PC-3 (cell line): ENCODE measurements around the gene GLI3. TPM values are rescaled to one million over a fixed set of nuclear protein-coding genes. Genes with fewer than 3 reads are reported as not detected.

Experiments used
- ATAC-seq: fragments of 200-7000 bp; cut with Tn5 transposase; 2 replicates; pipeline ENCODE4 v1.9.1; 2020; ENCODE audit warnings: mild to moderate bottlenecking, moderate library complexity
- BruUV-seq: library from RNA; stranded (reverse); fragments of 400-500 nt; replicated peaks from 2 replicates; lab custom pipeline; 2021; lab: Mats Ljungman, UMichigan
- CTCF ChIA-PET: fragments of 300-600 bp; sonication (Branson Sonifier 250); formaldehyde crosslinking; loops from one replicate; lab custom pipeline; 2022; ENCODE audit warnings: antibody characterized with exemption; lab: Charles Lee
- POLR2A ChIA-PET: fragments of 300-600 bp; sonication (Branson Sonifier 250); formaldehyde crosslinking; loops from one replicate; lab custom pipeline; 2022; ENCODE audit warnings: antibody characterized with exemption; ENCODE audit not compliant: unreplicated experiment; lab: Charles Lee
- DNase-seq: peaks from one replicate; pipeline ENCODE4 v3.0.0-alpha.2; 2015
- H2AFZ ChIP-seq: fragments of 300-600 bp; sonication (generic); 2 replicates; pipeline ENCODE4 v1.6.0; 2016; ENCODE audit warnings: antibody characterized with exemption, low read length
- H3F3A ChIP-seq: fragments of 300-600 bp; sonication (generic); one replicate; pipeline ENCODE4 v1.6.0; 2017; ENCODE audit warnings: antibody characterized with exemption, low read length, control low read depth, mild to moderate bottlenecking; ENCODE audit not compliant: unreplicated experiment
- H3K27ac ChIP-seq: fragments of 300-600 bp; sonication (generic); 2 replicates; pipeline ENCODE4 v1.5.1; 2016; ENCODE audit warnings: mild to moderate bottlenecking, low read length
- H3K27me3 ChIP-seq: fragments of 300-600 bp; sonication (generic); 2 replicates; pipeline ENCODE4 v1.6.1; 2016; ENCODE audit warnings: low read length, mixed read lengths
- H3K36me3 ChIP-seq: fragments of 300-600 bp; sonication (generic); 2 replicates; pipeline ENCODE4 v1.6.1; 2016; ENCODE audit warnings: low read depth, mixed run types, low read length, mixed read lengths
- H3K4me1 ChIP-seq: fragments of 300-600 bp; sonication (generic); 2 replicates; pipeline ENCODE4 v1.5.1; 2016; ENCODE audit warnings: low read length; ENCODE audit not compliant: insufficient read depth
- H3K4me2 ChIP-seq: fragments of 300-600 bp; sonication (generic); 2 replicates; pipeline ENCODE4 v1.6.0; 2016; ENCODE audit warnings: low read length
- H3K4me3 ChIP-seq: fragments of 300-600 bp; sonication (generic); 2 replicates; pipeline ENCODE4 v1.5.1; 2016; ENCODE audit warnings: mild to moderate bottlenecking, low read length, mixed read lengths
- H3K79me2 ChIP-seq: fragments of 300-600 bp; sonication (generic); 2 replicates; pipeline ENCODE4 v1.6.1; 2017; ENCODE audit warnings: low read length, mixed read lengths
- H3K9ac ChIP-seq: fragments of 300-600 bp; sonication (generic); 2 replicates; pipeline ENCODE4 v1.6.0; 2016; ENCODE audit warnings: mild to moderate bottlenecking, low read length
- H3K9me2 ChIP-seq: fragments of 300-600 bp; sonication (generic); replicated peaks from 2 replicates; pipeline ENCODE4 v1.6.1; 2016; ENCODE audit warnings: mixed run types, low read length, mixed read lengths
- H3K9me3 ChIP-seq: fragments of 300-600 bp; sonication (generic); 2 replicates; pipeline ENCODE4 v1.6.1; 2016; ENCODE audit warnings: low read length, mixed read lengths
- H4K20me1 ChIP-seq: fragments of 300-600 bp; sonication (generic); 2 replicates; pipeline ENCODE4 v1.6.1; 2016; ENCODE audit warnings: low read length, mixed read lengths
- CTCF ChIP-seq: fragments of 300-600 bp; sonication (generic); conservative IDR thresholded peaks from 2 replicates; pipeline ENCODE4 v1.5.1; 2017; ENCODE audit warnings: antibody characterized with exemption, low read depth, mild to moderate bottlenecking, low read length
- EZH2 ChIP-seq: fragments of 300-600 bp; sonication (generic); IDR thresholded peaks from one replicate; pipeline ENCODE4 v1.6.1; 2017; ENCODE audit warnings: antibody characterized with exemption, mild to moderate bottlenecking, low read length; ENCODE audit not compliant: unreplicated experiment
- EZH2phosphoT487 ChIP-seq: fragments of 300-600 bp; sonication (generic); IDR thresholded peaks from 2 replicates; pipeline ENCODE4 v1.6.1; 2018; ENCODE audit warnings: mild to moderate bottlenecking, antibody characterized with exemption, low read length, borderline replicate concordance
- intact Hi-C: fragments of 100-400 bp; cut with micrococcal nuclease; formaldehyde crosslinking; loops from 2 replicates; pipeline ENCODE4 v1.9.0; 2023
- total RNA-seq: library from RNA; depleted of rRNA; stranded (reverse); fragments of >200 nt; gene quantifications from 2 replicates; pipeline ENCODE4 v1.2.3, GENCODE V29; 2014

GLI3 gene
- total RNA-seq, 1 experiment from 2014 or later: 3.5 TPM

GRCh38 chr7:42055171-42055570 lies 181.8 kb downstream of the GLI3 start:
- H3K9ac ChIP-seq: no peak overlapping the region
- H3K36me3 ChIP-seq: no peaks in the 10 kb centered on the region
- peaks cover 12% of the 10 kb centered on the region; the same call in 1 of the 2 replicates for H3K4me1 ChIP-seq
- BruUV-seq: no TSS peak
- no peaks in the 10 kb centered on the region for H3K9me2 ChIP-seq
- intact Hi-C loops: no loop called here
- H3K4me2 ChIP-seq: no peak overlapping the region
- no peak for TF ChIP-seq CTCF
- no peak for TF ChIP-seq EZH2
- no peak for TF ChIP-seq EZH2phosphoT487
- no peaks in the 10 kb centered on the region for H3K9me3 ChIP-seq
- no peak overlapping the region for H3K4me3 ChIP-seq
- H3F3A ChIP-seq: no peaks in the 10 kb centered on the region
- ChIA-PET POLR2A (no interaction called here), CTCF (no interaction called here)
- no peaks in the 10 kb centered on the region for H4K20me1 ChIP-seq
- H3K79me2 ChIP-seq: no peaks in the 10 kb centered on the region
- ATAC-seq (no peak), DNase-seq (no peak)
- H3K27ac ChIP-seq: no peak overlapping the region
- no peaks in the 10 kb centered on the region for H3K27me3 ChIP-seq
- H2AFZ ChIP-seq: no peak overlapping the region

- peak; percentile 21 for DNase-seq
- Histone ChIP-seq H3K4me2 (no peak overlapping the region), H3K27me3 (no peaks in the 10 kb centered on the region)
These were observed 183.2 kb downstream of the GLI3 start for GRCh38 chr7:42053834-42054233.

More at GRCh38 chr7:42053834-42054233, 183.2 kb downstream of the GLI3 start:
- no peaks in the 10 kb centered on the region for H3K79me2 ChIP-seq
- H3K4me3 ChIP-seq: no peak overlapping the region
- intact Hi-C loops: no loop called here
- BruUV-seq: no TSS peak
- TF ChIP-seq EZH2 (no peak), EZH2phosphoT487 (no peak), CTCF (no peak)
- peaks cover 12% of the 10 kb centered on the region; the same call in 1 of the 2 replicates for H3K4me1 ChIP-seq
- no peak overlapping the region for H3K9ac ChIP-seq
- ATAC-seq: peak; percentile 85
- H3K27ac ChIP-seq: no peak overlapping the region
- H3K9me3 ChIP-seq: no peaks in the 10 kb centered on the region
- no peaks in the 10 kb centered on the region for H3K36me3 ChIP-seq
- no peak overlapping the region for H2AFZ ChIP-seq
- CTCF ChIA-PET: no interaction called here
- no peaks in the 10 kb centered on the region for H3F3A ChIP-seq
- H4K20me1 ChIP-seq: no peaks in the 10 kb centered on the region
- H3K9me2 ChIP-seq: no peaks in the 10 kb centered on the region
- POLR2A ChIA-PET: no interaction called here
